ENCODE measurements around the gene FNDC3B.

Gene FNDC3B

GRCh38 chr3:172444821-172445220, 405.4 kb downstream of the FNDC3B start:
- DNase-seq, result peak; percentile 4

DNA sequence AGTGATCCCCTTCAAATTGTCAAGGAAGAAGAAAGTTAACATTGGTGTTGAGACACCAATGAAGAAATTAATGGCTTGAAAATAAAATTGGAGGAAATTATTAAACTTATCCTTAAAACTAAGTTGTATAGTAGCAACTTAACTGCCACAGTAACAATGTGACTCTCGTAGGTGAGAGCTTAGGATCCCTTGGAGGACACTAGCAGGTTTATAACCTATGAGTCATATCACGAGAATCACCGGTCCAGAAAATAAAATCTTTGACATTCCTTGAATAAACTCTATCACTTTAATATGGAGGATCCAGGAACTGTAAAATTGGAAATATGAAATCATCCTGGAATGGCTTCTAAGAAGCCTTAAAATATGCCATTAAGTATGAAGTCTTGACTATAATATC, 406.8 kb downstream of the FNDC3B start:
- no peak for DNase-seq

DNA sequence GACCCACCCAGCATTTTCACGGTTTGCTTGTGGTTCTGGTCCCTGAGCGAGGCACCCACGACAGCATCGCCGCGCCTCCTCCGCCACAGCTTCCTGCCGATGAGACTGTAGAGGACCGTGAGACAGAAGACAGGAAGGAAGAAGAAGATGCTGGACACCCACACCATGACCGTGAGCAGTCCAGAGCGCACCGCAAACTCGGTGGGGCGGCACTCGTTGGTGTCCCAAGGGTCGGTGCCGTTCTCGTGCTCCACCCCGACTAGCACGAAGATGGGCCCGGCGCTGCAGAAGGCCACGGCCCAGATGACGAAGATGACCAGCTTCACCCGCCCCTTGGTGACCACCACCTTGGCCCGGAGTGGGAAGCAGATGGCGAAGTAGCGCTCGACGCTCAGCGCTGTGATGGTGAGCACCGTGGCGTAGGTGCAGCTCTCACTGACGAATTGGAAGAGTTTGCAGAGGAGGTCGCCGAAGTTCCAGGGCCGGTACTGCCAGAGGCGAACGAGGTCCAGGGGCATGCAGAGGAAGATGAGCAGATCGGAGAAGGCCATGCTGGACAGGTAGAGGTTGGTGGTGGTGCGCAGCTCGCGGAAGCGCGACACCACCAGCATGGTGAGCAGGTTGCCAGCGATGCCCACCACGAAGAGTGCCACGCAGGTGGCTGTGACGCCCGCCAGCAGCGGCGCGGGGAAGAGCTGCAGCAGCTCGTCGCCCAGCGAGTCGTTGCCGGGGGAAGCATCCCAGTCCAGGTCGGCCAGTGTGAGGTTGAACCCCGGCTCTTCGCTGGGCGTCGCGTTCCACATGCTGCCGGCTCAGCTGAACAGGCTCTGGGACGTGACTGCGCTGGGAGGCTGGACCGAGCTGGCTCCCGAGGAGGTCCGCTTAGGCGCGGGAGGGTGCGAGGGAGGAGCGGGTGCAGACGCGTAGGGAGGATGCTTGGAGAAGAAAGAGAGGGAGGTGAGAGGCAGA, 408.5 kb downstream of the FNDC3B start, which contains the start of gene GHSR:
Gene GHSR (minus strand): TSS at position 846 of the 969 bp plus-strand sequence. CDS start 43 bp downstream, at position 803.
- no peak for DNase-seq

GRCh38 chr3:172448661-172449465, 409.5 kb downstream of the FNDC3B start:
- DNase-seq, result no peak

DNA sequence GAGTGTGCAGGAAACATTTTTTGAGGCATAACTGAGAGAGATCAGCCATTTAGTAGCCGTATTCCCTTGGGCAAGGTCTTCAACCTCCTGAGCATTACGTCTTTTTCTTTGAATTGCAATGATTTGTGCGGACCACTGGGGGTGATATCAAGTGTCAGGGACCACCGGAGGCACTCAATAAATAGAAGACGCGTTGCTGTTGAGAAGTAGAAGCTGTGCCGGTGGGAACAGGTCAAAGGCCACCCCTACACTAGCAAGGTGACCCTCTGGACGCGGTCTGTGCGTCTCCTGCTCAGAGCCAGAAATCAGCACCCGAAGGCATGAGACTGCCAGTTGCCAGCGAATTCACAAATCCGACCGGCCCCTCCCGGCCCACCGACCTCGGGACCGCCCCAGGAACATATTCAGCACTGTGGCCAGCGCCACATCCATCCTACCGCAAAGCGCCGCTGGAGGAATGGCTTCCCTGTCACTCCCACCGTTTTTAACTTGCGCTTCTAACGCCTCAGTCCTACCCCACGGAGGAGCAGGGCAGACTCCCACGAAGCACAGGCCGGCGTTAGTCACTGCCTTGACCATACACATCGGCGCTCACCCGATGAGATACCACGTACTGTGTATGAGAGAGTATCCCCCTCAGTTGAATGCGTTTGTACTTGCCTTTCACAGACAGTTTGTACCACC, 410.2 kb downstream of the FNDC3B start:
- no peak for DNase-seq
